Gastrocnemius medialis (tissue), 4 donors: Measurements from ENCODE around the gene CA12.

Experiments
- POLR2A ChIP-seq, 2 donors: fragments of 450-650 bp; IDR thresholded peaks; one replicate each; pipeline ENCODE4 v1.6.1; 2017; ENCODE audit warnings: antibody characterized with exemption in 2 of 2, mild to moderate bottlenecking in 2 of 2, moderate library complexity in 2 of 2
- TF ChIP-seq, protein P1 (sequence below), 5 experiments: fragments of 450-650 bp in 3 of 5; fragments of 200-600 bp in 2 of 5; sonication (generic) in 2 of 5; IDR thresholded peaks in 4 of 5; conservative IDR thresholded peaks in 1 of 5; 1 replicate in 4 of 5; 2 replicates in 1 of 5; pipeline ENCODE4 v1.5.1; 2016 to 2019; ENCODE audit warnings: antibody characterized with exemption in 5 of 5, mild to moderate bottlenecking in 3 of 5, moderate library complexity in 3 of 5

DNA sequence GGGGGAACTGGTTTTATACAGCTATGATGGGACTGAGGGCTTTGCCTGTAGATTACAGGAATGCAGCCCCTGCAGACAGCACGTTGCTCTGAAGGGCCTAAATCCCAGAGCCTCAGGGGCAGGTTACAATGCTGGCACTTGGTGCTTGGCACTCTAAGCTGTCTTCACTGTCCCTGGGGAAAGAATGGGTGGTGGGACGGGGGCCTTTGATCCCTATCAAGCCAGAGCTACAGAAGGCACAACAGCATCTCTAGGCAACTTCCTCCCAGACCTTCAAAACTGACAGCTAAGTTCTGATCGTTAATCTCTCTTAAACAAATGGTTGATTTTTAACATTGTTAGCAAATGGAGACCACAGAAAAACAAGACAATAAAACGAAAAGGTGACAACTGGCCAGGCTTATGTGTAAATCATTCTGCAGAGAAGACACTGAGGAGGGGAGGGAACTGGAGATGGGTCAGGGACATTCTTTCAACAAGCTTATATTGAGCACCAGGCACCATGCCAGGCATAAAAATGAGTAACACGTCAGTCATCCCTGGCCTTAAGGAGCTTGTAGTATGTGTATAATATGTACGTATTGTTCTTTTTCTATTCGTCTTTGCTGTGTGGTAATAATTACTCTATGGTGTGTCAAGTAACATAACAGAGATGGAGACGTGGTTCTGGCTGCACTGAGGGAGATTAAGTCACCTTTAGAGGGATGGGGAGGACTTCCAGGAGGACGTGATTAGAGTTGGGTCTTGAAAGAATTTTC, 49.1 kb downstream of the CA12 start:
- TF ChIP-seq POLR2A (IDR thresholded peaks at IDR 0.05) = no peak
- TF ChIP-seq, protein P1, sequence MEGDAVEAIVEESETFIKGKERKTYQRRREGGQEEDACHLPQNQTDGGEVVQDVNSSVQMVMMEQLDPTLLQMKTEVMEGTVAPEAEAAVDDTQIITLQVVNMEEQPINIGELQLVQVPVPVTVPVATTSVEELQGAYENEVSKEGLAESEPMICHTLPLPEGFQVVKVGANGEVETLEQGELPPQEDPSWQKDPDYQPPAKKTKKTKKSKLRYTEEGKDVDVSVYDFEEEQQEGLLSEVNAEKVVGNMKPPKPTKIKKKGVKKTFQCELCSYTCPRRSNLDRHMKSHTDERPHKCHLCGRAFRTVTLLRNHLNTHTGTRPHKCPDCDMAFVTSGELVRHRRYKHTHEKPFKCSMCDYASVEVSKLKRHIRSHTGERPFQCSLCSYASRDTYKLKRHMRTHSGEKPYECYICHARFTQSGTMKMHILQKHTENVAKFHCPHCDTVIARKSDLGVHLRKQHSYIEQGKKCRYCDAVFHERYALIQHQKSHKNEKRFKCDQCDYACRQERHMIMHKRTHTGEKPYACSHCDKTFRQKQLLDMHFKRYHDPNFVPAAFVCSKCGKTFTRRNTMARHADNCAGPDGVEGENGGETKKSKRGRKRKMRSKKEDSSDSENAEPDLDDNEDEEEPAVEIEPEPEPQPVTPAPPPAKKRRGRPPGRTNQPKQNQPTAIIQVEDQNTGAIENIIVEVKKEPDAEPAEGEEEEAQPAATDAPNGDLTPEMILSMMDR (IDR thresholded peaks at IDR 0.05 in 4 of 5, conservative IDR thresholded peaks at IDR 0.05 in 1 of 5) = no peak
